HCT116 (cell line): ENCODE data around the gene MYADML2. TPM values are rescaled to one million over a fixed set of nuclear protein-coding genes. Genes with fewer than 3 reads are reported as not detected.

Experiments used
- ATAC-seq: fragments of 200-7000 bp; cut with Tn5 transposase; 2 replicates; pipeline ENCODE4 v1.9.1; 2020; ENCODE audit warnings: mild to moderate bottlenecking, moderate library complexity
- BruUV-seq: library from RNA; stranded (reverse); fragments of 400-500 nt; replicated peaks from 2 replicates; lab custom pipeline; 2021; lab: Mats Ljungman, UMichigan
- CTCF ChIA-PET: fragments of 300-600 bp; sonication (Branson Sonifier 250); formaldehyde crosslinking; loops from one replicate; lab custom pipeline; 2021; ENCODE audit warnings: antibody characterized with exemption; lab: Charles Lee
- POLR2A ChIA-PET: fragments of 300-600, 350-600 bp; sonication (Branson Sonifier 250); formaldehyde crosslinking; loops from one replicate; lab custom pipeline; 2021; ENCODE audit warnings: antibody characterized with exemption; lab: Charles Lee
- RAD21 ChIA-PET, 2 experiments: fragments of 300-600 bp; sonication (Branson Sonifier 250); formaldehyde crosslinking; loops; one replicate each; lab custom pipeline; 2023; ENCODE audit warnings: low total read pairs in 2 of 2; ENCODE audit not compliant: uncharacterized antibody in 2 of 2, unreplicated experiment in 2 of 2, low non-redundant PET in 1 of 2; lab: Charles Lee
- DNase-seq: peaks from one replicate; pipeline ENCODE4 v3.0.0-alpha.2; 2010; ENCODE audit warnings: low read depth, low spot score
- H2AFZ ChIP-seq: fragments of 200-600 bp; shearing (Covaris generic), sonication (generic); 2 replicates; pipeline ENCODE4 v1.6.1; 2017; ENCODE audit warnings: low read depth, mixed run types, mixed read lengths, antibody characterized with exemption, low read length; ENCODE audit not compliant: poor library complexity, severe bottlenecking
- H3K27ac ChIP-seq: 2 replicates; pipeline ENCODE4 v1.5.1; 2012; ENCODE audit warnings: low read depth, low read length
- H3K27me3 ChIP-seq: fragments of 200-600 bp; sonication (generic); 2 replicates; pipeline ENCODE4 v1.6.1; 2016; ENCODE audit warnings: mixed run types, low read length, mixed read lengths; ENCODE audit not compliant: insufficient read depth
- H3K36me3 ChIP-seq, 2 experiments: fragments of 200-500 bp in 1 of 2; fragments of 200-600 bp in 1 of 2; sonication (Bioruptor generic) in 1 of 2; sonication (generic) in 1 of 2; 2 replicates each; pipeline versions ENCODE4 v1.5.1 to v1.6.1; 2014 to 2016; ENCODE audit warnings: low read length in 2 of 2, inconsistent platforms in 1 of 2, mixed read lengths in 1 of 2, mixed run types in 1 of 2; ENCODE audit not compliant: insufficient read depth in 2 of 2, control insufficient read depth in 1 of 2
- H3K4me1 ChIP-seq, 2 experiments: fragments of 200-600 bp in 1 of 2; sonication (generic) in 1 of 2; 2 replicates each; pipeline versions ENCODE4 v1.5.1 to v1.6.1; 2012 to 2017; ENCODE audit warnings: low read length in 2 of 2, inconsistent platforms in 1 of 2, mild to moderate bottlenecking in 1 of 2, mixed read lengths in 1 of 2, mixed run types in 1 of 2, moderate library complexity in 1 of 2; ENCODE audit not compliant: insufficient read depth in 2 of 2, control insufficient read depth in 1 of 2
- H3K4me2 ChIP-seq: fragments of 200-600 bp; sonication (generic); 2 replicates; pipeline ENCODE4 v1.6.1; 2017; ENCODE audit warnings: mixed run types, low read length, mixed read lengths
- H3K4me3 ChIP-seq, 2 experiments: fragments of 200-600 bp in 1 of 2; sonication (generic) in 1 of 2; replicated peaks in 1 of 2; 2 replicates each; pipeline ENCODE4 v1.5.1; 2011 to 2016; ENCODE audit warnings: low read length in 2 of 2, control low read depth in 1 of 2, low read depth in 1 of 2, mild to moderate bottlenecking in 1 of 2, mixed read lengths in 1 of 2, mixed run types in 1 of 2
- H3K79me2 ChIP-seq: fragments of 200-600 bp; sonication (generic); 2 replicates; pipeline ENCODE4 v1.6.1; 2017; ENCODE audit warnings: mild to moderate bottlenecking, mixed run types, low read length, moderate library complexity, mixed read lengths; ENCODE audit not compliant: insufficient read depth
- H3K9ac ChIP-seq: fragments of 200-600 bp; sonication (generic); 2 replicates; pipeline ENCODE4 v1.6.1; 2016; ENCODE audit warnings: low read length, mixed read lengths
- H3K9me2 ChIP-seq: fragments of 200-600 bp; sonication (generic), shearing (Covaris generic); 2 replicates; pipeline ENCODE4 v1.6.1; 2017; ENCODE audit warnings: mixed run types, mild to moderate bottlenecking, moderate library complexity; ENCODE audit not compliant: insufficient read depth
- H3K9me3 ChIP-seq, 2 experiments: fragments of 200-500 bp in 1 of 2; fragments of 200-600 bp in 1 of 2; sonication (Bioruptor generic) in 1 of 2; sonication (generic) in 1 of 2; 2 replicates each; pipeline ENCODE4 v1.6.1; 2014 to 2017; ENCODE audit warnings: low read length in 2 of 2, mixed read lengths in 2 of 2, inconsistent platforms in 1 of 2, low read depth in 1 of 2, mild to moderate bottlenecking in 1 of 2, mixed run types in 1 of 2, moderate library complexity in 1 of 2; ENCODE audit not compliant: control insufficient read depth in 1 of 2, insufficient read depth in 1 of 2
- H4K20me1 ChIP-seq: fragments of 200-600 bp; sonication (generic), shearing (Covaris generic); 2 replicates; pipeline ENCODE4 v1.6.1; 2017; ENCODE audit warnings: mixed run types, mild to moderate bottlenecking, moderate library complexity; ENCODE audit not compliant: insufficient read depth
- CEBPB ChIP-seq: IDR thresholded peaks from 2 replicates; pipeline ENCODE4 v1.6.1; 2012; ENCODE audit warnings: low read depth
- ELF1 ChIP-seq: IDR thresholded peaks from 2 replicates; pipeline ENCODE4 v1.6.1; 2012; ENCODE audit warnings: low read depth, borderline replicate concordance
- EZH2phosphoT487 ChIP-seq: fragments of 200-600 bp; IDR thresholded peaks from 2 replicates; pipeline ENCODE4 v1.6.1; 2018; ENCODE audit warnings: antibody characterized with exemption, borderline replicate concordance
- JUND ChIP-seq: IDR thresholded peaks from 2 replicates; pipeline ENCODE4 v1.6.1; 2012
- intact Hi-C: fragments of 100-400 bp; cut with micrococcal nuclease; formaldehyde crosslinking; loops from 2 replicates; pipeline ENCODE4 v1.10.0; 2022
- total RNA-seq: library from RNA; stranded (reverse); gene quantifications from one replicate; pipeline ENCODE4 v1.2.1, GENCODE V29; 2021; ENCODE audit not compliant: unreplicated experiment
- TF ChIP-seq, protein P1 (sequence below): IDR thresholded peaks from 2 replicates; pipeline ENCODE4 v1.6.1; 2012
- TF ChIP-seq, protein P2 (sequence below), 3 experiments: fragments of 200-600 bp in 1 of 3; sonication (generic) in 1 of 3; IDR thresholded peaks in 2 of 3; conservative IDR thresholded peaks in 1 of 3; 2 replicates each; pipeline ENCODE4 v1.5.1; 2012 to 2017; ENCODE audit warnings: low read depth in 2 of 3, low read length in 2 of 3, antibody characterized with exemption in 1 of 3, borderline replicate concordance in 1 of 3, control low read depth in 1 of 3, mild to moderate bottlenecking in 1 of 3, mixed read lengths in 1 of 3, mixed run types in 1 of 3, moderate library complexity in 1 of 3; ENCODE audit not compliant: insufficient read depth in 1 of 3

The MYADML2 gene
- total RNA-seq, 1 experiment from 2014 or later: not detected

DNA sequence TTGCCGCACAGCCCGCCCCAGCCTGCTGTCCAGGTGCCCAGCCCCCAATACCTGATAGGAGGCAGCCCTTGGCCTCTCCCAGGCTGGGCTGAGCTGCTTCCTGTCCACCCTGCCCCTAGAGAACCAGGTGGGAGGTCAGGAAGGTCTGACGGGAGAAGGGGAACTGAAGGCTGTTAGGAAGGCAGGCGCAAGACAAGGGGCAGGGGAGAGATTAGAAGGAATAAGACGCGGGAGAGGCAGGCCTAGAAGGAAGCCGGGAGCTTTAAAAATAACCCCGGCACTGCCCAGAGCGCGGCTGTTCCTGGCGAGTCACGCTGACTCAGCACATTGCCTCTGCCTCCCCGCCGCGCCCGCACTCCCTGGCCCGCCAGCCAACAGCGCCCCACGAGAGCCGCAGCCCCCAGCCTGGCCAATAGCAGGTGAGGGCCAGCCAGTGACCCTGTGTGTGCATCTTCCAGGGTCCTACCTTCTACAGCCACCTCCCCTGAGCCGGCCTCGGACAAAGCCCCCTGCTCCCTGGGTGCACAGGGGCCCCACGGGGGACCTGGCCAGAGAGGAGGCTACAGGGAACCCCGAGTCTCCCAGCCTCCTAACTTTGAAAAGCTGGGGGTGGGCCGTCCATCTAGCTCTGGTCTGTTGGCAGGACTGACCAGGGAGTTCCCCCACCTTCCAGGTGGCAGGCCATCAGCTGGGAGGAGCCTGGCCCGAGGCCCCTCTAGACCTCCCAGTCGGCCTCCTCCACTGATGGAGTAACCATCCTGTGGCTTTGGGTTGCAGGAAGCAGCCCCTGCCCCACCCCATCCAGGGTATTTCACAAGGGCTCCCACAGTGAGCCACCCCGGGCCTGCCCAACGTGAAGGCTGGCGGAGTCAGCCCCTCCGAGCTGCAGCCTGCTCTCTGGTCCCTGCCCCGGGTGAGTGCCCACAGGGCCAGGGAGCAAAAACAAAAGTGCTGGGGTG lies 23.5 kb downstream of the MYADML2 start:
- Histone ChIP-seq H4K20me1 (no peaks in the 10 kb centered on the region), H3K36me3 (peaks cover 15 to 36% of the 10 kb centered on the region in 2 experiments; a peak in 3 of 4 replicates), H3K27ac (peak overlapping the region; percentile 80), H3K9me3 (no peaks in the 10 kb centered on the region), H3K27me3 (no peaks in the 10 kb centered on the region), H3K9me2 (no peaks in the 10 kb centered on the region), H3K79me2 (peaks cover 91% of the 10 kb centered on the region), H3K4me2 (peak overlapping the region; percentile 80), H3K9ac (peak overlapping the region; percentile 65), H3K4me1 (peaks cover 30 to 56% of the 10 kb centered on the region in 2 experiments), H3K4me3 (peak overlapping the region; percentile 25 to 36), H2AFZ (no peak overlapping the region)
- ATAC-seq (peak; percentile 26), DNase-seq (peak; percentile 21)
- CTCF ChIA-PET: interaction anchor here (1.0 to 1.8 kb wide), 2 partner anchors 11 to 54 kb away, joined by 3 to 4 read pairs; no protein-coding TSS in a partner anchor
- POLR2A ChIA-PET: interaction anchor here (1.1 kb wide), 1 partner anchor 45 kb away, joined by 3 read pairs; no protein-coding TSS in a partner anchor
- intact Hi-C loops: no loop called here
- BruUV-seq: no TSS peak
- RAD21 ChIA-PET: interaction anchor here in 1 of 2 experiments (0.6 kb wide), 2 partner anchors 45 to 99 kb away, joined by 5 to 6 read pairs; partner anchors contain the start of gene LRRC45
- TF ChIP-seq, protein P1, sequence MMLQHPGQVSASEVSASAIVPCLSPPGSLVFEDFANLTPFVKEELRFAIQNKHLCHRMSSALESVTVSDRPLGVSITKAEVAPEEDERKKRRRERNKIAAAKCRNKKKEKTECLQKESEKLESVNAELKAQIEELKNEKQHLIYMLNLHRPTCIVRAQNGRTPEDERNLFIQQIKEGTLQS: no peak
- TF ChIP-seq JUND: no peak
- no peak for TF ChIP-seq EZH2phosphoT487
- no peak for TF ChIP-seq CEBPB
- TF ChIP-seq, protein P2, sequence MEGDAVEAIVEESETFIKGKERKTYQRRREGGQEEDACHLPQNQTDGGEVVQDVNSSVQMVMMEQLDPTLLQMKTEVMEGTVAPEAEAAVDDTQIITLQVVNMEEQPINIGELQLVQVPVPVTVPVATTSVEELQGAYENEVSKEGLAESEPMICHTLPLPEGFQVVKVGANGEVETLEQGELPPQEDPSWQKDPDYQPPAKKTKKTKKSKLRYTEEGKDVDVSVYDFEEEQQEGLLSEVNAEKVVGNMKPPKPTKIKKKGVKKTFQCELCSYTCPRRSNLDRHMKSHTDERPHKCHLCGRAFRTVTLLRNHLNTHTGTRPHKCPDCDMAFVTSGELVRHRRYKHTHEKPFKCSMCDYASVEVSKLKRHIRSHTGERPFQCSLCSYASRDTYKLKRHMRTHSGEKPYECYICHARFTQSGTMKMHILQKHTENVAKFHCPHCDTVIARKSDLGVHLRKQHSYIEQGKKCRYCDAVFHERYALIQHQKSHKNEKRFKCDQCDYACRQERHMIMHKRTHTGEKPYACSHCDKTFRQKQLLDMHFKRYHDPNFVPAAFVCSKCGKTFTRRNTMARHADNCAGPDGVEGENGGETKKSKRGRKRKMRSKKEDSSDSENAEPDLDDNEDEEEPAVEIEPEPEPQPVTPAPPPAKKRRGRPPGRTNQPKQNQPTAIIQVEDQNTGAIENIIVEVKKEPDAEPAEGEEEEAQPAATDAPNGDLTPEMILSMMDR (IDR thresholded peaks at IDR 0.05 in 2 of 3, conservative IDR thresholded peaks at IDR 0.05 in 1 of 3; ENCODE audit: borderline replicate concordance in 1 of 3, insufficient read depth in 1 of 3, low read depth in 2 of 3, low read length in 2 of 3): peak in 2 of 3 experiments; percentile 11 to 32; a peak in 3 of 6 replicates
- no peak for TF ChIP-seq ELF1
- TF ChIP-seq, all 23 proteins: peak for 1
